Measurements from ENCODE around the gene WDFY4. TPM values are rescaled to one million over a fixed set of nuclear protein-coding genes. Genes with fewer than 3 reads are reported as not detected.

Gene WDFY4
- total RNA-seq, 1 donor from 2014 or later = 4.3 TPM

DNA sequence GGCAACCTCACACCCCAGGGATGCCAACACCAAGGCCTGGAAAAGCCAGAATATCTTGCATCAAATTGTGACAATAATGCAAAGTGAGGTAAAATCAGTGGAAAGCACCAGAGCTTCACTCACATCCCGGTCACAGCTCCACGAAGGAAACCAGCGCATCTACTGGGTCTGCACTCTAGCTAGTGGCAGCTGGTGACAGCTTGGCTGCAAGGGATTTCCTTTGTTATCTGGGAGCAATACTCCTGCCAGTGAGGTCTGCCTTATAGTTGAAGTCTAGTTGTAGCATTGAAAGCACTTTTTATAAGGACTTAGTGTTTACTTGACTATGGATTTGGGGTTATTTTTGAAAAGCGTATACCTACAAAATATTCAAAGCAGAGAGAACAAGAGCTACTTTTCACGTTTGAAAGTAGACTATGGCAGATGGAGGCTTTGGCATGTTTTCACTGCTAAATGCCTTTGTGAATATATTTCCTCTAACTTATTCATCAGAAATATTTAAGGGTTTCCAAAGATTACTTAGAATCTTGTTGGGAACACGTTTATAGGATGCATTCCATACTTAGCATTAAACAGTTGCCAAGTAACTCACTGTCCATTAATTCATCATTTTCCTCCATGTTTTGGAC is 26.1 kb downstream of the WDFY4 start:
- no peak for DNase-seq

DNA sequence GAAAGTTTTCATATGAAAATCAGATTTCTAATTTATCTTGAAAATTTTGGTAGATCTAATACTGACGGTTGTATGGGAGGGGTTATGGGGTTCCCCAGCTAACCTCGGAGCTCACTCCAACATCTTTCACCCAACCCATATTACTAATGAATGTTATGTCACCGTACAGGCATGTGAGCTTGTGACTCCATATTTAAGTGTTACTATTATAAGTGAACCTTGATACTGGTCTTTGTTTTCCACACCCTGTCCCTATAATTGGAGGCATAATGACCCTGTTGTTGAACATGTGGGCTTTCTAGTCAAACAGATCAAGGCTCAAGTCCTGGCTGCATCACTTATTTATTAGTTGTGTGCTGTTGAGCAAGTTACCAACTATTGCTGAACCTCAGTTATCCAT is 27.2 kb downstream of the WDFY4 start:
- no peak for DNase-seq

- DNase-seq = no peak
Measured at GRCh38 chr10:48714088-48714487, 29.4 kb downstream of the WDFY4 start.

DNA sequence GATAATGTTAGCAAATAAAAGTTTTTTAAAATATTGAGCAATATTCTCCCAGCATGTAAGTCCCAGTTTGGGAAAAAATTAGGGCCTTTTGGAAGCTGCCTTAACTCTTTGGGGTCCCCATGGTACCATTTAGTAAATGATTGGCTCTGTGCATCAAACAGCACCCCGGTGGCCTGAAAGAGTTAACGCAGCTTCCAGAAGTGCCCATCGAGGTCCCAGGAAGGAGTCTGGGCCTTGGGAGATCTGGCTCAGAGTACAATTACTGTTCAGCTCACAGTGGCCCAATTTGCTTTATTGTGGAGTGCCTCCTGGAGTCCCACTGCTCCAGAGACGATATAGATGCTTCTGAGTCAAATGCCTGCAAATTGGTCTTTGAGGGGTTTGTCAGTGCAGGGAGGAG is 31.7 kb downstream of the WDFY4 start:
- DNase-seq = no peak

- DNase-seq = no peak
Measured at GRCh38 chr10:48720611-48721010, 35.9 kb downstream of the WDFY4 start.

GRCh38 chr10:48722153-48723145 is 37.8 kb downstream of the WDFY4 start:
- DNase-seq = no peak

- DNase-seq = no peak
Measured at GRCh38 chr10:48724127-48724526, 39.5 kb downstream of the WDFY4 start.

- no peak for DNase-seq
Measured at GRCh38 chr10:48725708-48726107, 41.0 kb downstream of the WDFY4 start.

- DNase-seq = no peak
Measured at GRCh38 chr10:48727866-48728265, 43.2 kb downstream of the WDFY4 start.

- no peak for DNase-seq
Measured at GRCh38 chr10:48729222-48729621, 44.5 kb downstream of the WDFY4 start.

GRCh38 chr10:48729941-48730457 is 45.3 kb downstream of the WDFY4 start:
- DNase-seq = no peak

DNA sequence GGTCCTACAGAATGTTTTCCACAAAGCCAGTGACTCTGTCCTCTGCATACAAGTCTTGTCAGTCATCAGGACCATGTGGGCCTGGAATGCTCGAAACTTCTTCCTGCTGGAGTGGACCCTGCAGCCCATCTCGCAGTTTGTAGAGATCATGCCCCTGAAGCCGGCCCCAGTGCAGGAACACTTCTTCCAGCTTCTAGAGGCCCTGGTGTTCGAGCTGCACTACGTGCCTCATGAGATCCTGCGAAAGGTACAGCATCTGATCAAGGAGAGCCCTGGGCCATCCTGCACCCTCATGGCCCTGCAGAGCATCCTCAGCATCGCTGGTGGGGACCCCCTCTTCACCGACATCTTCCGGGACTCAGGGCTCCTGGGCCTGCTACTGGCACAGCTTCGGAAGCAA is 46.5 kb downstream of the WDFY4 start:
- DNase-seq = no peak

- no peak for DNase-seq
Measured at GRCh38 chr10:48731654-48732053, 47.0 kb downstream of the WDFY4 start.

DNA sequence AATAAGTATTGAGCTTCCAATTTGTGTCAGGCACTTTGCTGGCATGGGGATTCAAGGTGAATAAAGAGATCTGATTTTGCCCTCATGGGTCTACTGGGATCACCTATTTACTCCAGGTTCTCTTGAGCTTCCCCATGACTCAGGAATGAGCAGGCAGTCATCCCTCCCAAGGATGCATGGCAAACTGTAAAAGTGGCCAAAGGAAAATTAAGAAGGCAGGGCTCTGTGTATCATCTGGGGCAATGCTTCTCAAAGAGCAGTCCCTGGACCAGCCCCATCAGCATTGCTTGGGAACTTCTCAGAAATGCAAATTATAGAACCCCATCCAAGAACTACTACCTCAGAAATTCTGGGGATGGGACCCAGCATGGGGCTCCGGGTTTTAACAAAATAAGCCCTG is 48.7 kb downstream of the WDFY4 start:
- DNase-seq = no peak

GRCh38 chr10:48735836-48736390 is 51.2 kb downstream of the WDFY4 start:
- no peak for DNase-seq

GRCh38 chr10:48736596-48736995 is 51.9 kb downstream of the WDFY4 start:
- DNase-seq = no peak

GRCh38 chr10:48737886-48738285 is 53.2 kb downstream of the WDFY4 start:
- no peak for DNase-seq

GRCh38 chr10:48739170-48739569 is 54.5 kb downstream of the WDFY4 start:
- no peak for DNase-seq

DNA sequence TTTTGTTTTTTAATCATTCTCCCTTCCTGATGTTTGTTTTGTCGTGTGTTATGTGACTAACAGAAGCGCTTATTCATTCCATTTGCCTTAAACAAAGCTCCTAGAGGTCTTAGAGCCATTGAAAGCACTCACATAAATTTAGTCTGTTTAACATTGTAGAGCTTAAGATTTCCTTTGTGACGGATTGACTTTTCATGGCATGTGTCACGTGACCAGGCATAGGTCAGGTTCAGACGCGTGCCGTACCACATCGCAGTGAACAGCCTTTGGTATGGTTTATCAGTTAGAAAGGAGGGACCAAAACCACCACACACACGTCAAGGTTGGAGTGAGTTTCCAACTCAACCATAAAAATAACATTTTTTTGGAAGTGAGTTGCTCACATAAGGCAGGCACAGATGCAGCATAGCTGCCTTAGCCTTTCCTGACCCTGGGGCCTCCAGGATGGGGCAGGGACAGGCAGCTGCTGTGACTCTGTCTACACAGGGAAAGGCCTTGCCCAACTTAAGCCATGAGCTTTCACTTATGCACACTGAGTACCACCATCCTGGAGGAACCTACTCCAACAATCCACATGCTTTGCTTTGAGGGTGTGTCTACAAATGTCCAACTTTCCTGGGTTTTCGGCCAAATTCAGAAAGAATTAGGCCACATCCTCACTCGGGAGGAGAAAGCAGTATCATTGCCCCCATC is 55.5 kb downstream of the WDFY4 start:
- DNase-seq = no peak

- DNase-seq = no peak
Measured at GRCh38 chr10:48740988-48741387, 56.3 kb downstream of the WDFY4 start.

DNA sequence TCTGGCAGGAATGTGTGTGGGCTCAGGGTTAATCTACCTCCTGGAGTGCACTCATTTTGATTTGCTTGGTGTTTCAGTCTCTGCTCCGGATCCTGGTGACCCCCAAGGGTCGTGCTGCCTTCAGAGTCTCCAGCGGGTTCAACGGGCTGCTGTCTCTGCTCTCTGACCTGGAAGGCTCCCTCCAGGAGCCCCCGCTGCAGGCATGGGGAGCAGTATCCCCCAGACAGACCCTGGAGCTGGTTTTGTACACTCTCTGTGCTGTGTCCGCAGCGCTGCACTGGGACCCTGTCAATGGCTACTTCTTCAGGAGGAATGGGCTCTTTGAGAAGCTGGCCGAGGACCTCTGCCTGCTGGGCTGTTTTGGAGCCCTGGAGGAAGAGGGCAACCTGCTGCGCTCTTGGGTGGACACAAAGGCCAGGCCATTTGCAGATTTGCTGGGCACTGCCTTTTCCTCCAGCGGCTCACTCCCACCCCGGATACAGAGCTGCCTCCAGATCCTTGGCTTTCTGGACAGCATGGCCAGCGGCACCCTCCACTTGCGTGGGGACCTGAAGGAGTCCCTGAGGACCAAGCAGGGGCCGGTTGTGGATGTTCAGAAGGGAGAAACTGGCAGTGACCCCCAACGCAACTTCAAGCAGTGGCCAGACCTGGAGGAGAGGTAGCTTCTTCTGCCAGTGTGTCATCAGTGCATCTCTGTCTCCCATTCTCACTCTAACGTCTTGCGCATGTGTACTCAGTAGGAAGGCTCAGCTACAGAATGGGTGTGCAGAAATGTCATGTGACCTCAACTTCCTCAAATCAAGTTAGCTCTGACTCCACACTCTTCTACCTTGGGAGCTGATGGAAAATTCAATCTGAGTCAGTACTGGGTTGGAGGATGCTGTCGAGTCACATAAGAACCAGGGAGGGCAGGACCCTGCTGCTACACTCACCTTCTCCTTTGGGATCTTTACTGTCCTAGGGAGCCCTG is 58.5 kb downstream of the WDFY4 start:
- DNase-seq = no peak
